GM21360 (cell line): Measurements from ENCODE around the gene WDR90.
"Not testable (repeated sequence)": the region's sequence is repeated elsewhere in the genome, so short reads cannot be mapped to it uniquely, and the experiment has no call there.

Experiments used
- ATAC-seq: cut with Tn5 transposase; IDR thresholded peaks from one replicate; pipeline ENCODE4 v1.9.1; 2021; ENCODE audit warnings: mild to moderate bottlenecking, moderate library complexity; ENCODE audit not compliant: unreplicated experiment

Gene WDR90

GRCh38 chr16:704552-705380 lies 55.6 kb downstream of the WDR90 start:
- no peak for ATAC-seq

- ATAC-seq, result no peak
Measured at GRCh38 chr16:705431-706188, 56.4 kb downstream of the WDR90 start, which contains the start of gene FBXL16. TSS of gene FBXL16 (minus strand) at chr16:705801. CDS start at chr16:697405, 8,396 bp downstream.

DNA sequence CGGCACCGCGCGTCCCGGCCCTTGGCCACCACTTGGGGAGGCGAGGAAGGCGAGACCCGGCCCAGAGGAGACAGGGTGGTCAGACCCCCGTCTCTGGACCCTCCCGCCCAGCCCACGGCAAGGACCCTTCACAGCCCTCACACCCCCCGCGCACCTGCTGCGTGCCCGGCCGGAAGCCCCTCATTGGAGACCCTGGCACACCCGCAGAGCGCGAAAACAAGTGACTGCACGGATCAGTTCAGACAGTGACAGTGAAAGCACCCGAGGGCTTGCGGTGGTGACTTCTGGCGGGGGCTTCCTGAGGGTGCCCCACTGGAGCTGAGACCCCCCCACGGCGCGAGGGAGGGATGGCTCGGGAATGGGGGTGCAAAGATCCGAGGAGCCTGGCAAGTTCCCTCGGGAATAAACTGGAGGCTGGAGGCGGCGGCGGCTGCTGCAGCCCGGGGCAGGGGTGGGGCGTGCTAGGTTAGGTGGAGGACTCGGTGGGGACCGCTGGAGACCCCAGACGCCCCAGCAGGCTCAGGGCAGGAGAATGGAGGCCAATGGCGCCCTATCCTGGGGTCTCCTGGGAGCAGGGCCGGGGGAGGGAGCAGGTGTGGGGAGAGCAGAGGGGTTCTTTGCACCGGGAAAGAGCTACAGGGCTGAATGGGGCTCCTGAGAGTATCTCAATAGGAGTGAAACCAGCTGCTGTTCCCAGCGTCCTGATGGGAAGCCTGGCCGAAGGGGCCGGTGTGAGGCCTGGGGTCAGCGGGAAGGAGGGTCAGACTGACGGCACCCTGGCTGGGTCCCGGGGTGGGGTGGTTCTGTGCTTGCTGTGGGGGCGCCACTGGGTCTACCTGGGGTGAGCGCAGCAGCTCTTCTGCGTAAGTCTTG lies 57.3 kb downstream of the WDR90 start:
- ATAC-seq, result no peak

DNA sequence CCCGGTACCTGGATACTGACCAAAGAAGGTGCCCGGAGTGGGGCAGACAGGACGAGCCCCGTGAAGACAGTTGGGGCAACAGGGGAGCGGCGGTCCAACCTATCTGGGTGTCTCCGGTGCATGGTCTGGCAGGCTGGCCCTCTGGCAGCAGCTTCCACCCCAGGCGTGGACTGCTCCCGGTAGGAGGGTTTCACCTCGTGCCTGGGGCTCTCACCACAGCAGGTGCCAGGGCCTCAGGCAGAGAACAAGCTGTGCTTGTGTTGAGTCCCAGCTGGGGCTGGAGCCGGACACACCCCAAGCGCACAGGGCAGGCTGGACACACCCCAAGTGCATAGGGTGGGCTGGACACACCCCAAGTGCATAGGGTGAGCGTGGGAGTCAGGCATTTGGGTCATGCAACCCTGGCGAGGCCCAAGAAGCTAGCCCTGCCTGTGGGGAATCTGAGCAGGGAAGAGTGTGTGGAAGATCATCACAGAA lies 57.9 kb downstream of the WDR90 start:
- no peak for ATAC-seq

- no peak for ATAC-seq
Measured at GRCh38 chr16:708019-708418, 58.9 kb downstream of the WDR90 start.

GRCh38 chr16:708959-709358 lies 59.8 kb downstream of the WDR90 start:
- ATAC-seq, result no peak

DNA sequence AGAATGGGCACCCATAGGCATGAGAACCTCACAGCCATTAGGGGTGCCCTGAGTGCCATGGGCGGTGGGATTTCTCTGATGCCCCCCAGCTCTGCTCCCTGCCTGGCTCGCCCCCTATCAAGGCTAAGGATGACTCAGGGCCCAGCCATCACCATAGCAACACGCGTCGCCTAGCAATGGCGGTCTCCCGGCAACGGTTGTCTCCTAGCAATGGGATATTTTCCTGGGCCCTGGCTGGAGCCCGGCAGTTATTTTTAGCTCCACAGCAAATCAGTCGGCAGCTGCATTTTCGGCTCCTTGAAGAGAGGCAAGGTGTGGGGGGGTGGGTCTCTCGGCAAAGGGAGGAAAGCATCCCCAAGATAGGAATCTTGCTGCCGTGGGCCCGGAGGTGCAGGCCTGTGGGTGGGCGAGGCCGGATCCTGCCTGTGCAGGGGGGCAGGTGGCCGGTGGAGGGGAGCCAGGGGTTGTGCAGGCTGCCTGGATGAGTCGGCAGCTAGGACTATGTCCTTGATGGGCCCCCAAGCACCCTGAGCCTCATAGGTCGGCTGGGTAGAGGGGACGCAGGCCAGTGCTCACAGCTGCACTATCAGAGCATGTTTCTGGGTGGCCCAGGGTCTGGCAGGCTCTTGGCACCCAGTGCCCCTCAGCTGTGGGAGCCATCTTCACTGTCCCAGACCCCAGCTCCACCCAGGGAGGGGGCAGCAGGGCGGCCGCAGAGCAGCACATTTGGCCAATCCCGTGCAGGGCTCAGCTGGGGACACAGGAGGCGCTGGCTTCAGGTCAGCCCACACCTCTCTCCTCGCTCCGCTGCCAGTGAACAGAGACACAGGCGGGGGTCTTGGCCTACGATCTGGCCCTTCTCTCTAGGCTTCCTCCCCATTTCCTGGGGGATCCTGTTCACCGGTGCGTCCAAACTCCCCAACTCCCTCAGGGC lies 60.7 kb downstream of the WDR90 start:
- no peak for ATAC-seq

GRCh38 chr16:710500-711075 lies 61.4 kb downstream of the WDR90 start:
- ATAC-seq, result no peak

DNA sequence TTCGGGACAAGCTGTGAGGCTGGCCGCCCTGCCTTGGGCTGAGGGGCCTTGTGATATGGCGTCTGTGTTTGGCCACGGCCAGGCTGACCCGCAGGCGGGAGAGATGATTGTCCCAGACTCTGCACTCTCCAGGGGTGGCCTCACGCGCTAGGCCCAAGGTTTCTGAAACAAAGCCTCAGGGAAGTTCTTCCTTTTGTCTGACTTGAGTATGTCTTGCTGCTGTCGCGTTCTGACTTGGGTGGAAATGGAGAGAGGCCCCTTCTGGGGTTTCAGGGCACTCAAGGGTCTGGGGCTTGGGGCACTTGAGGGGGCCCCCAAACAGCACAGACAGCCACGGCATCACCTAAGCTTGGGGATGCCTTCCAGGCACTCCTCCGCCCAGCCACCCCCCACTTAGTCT lies 61.9 kb downstream of the WDR90 start:
- no peak for ATAC-seq

GRCh38 chr16:711548-712320 lies 62.6 kb downstream of the WDR90 start:
- no peak for ATAC-seq

DNA sequence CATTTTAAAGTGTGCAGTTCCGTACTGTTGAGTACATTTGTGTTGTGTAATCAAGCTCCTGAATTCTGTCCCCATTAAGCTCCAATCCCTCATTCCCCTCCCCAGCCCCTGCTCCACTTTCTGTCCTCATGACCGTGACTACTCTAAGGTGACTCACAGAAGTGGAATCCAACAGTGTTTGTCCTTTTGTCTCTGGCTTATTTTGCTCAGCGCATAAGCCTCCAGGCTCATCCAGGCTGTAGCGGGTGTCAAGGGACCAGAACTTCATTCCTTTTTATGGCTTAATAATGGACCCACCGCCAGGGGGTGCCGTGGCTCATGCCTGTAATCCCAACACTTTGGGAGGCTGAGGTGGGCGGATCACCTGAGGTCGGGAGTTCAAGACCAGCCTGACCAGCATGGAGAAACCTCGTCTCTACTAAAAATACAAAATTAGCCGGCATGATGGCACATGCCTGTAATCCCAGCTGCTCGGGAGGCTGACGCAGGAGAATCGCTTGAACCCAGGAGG lies 63.6 kb downstream of the WDR90 start:
- not testable (repeated sequence) for ATAC-seq

- no peak for ATAC-seq
Measured at GRCh38 chr16:714079-714478, 64.9 kb downstream of the WDR90 start.

GRCh38 chr16:714558-715476 lies 65.7 kb downstream of the WDR90 start, which contains the start of gene METRN:
TSS of gene METRN (plus strand) at chr16:715118. CDS start at chr16:715290, 172 bp downstream.
- ATAC-seq, result no peak

- ATAC-seq, result no peak
Measured at GRCh38 chr16:715477-716199, 66.5 kb downstream of the WDR90 start.

GRCh38 chr16:716200-716568 lies 67.0 kb downstream of the WDR90 start:
- no peak for ATAC-seq

DNA sequence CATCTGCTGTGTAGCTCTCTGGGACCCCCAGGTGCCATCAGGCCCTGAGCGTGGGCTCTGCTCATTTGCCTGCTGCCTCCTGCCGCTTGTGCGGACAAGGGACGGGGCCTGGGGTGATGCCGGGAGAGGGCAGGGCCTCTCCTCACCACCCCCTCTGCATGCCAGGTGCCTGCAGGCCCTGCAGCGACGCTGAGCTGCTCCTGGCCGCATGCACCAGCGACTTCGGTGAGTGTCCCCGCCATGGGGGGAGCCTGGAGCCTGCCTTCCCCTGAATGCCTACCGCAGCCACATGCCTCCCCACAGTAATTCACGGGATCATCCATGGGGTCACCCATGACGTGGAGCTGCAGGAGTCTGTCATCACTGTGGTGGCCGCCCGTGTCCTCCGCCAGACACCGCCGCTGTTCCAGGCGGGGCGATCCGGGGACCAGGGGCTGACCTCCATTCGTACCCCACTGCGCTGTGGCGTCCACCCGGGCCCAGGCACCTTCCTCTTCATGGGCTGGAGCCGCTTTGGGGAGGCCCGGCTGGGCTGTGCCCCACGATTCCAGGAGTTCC lies 67.7 kb downstream of the WDR90 start:
- no peak for ATAC-seq
